Lung (tissue), 13 donors: ENCODE measurements around the gene SIAH3. TPM values are rescaled to one million over a fixed set of nuclear protein-coding genes. Genes with fewer than 3 reads are reported as not detected.

Experiments used
- ATAC-seq: fragments of 200-7000 bp; cut with Tn5 transposase; one replicate; pipeline ENCODE4 v1.9.1; 2020; ENCODE audit warnings: moderate number of reproducible peaks; ENCODE audit not compliant: insufficient read depth, low FRiP score
- DNase-seq, 3 donors: peaks; one replicate each; pipeline ENCODE4 v3.0.0-alpha.2; 2013 to 2017
- H3K27ac ChIP-seq, 2 donors: one replicate each; pipeline ENCODE4 v1.5.1; 2013; ENCODE audit warnings: mild to moderate bottlenecking in 2 of 2, moderate library complexity in 2 of 2, control low read depth in 1 of 2, inconsistent platforms in 1 of 2, low read depth in 1 of 2, low read length in 1 of 2
- H3K27me3 ChIP-seq, 3 donors: one replicate each; pipeline ENCODE4 v1.5.1; 2013; ENCODE audit warnings: low read length in 2 of 3; ENCODE audit not compliant: control insufficient read depth in 3 of 3, insufficient read depth in 3 of 3
- H3K36me3 ChIP-seq, 4 donors: one replicate each; pipeline ENCODE4 v1.5.1; 2013; ENCODE audit warnings: low read length in 4 of 4, mild to moderate bottlenecking in 1 of 4, moderate library complexity in 1 of 4; ENCODE audit not compliant: control insufficient read depth in 4 of 4, insufficient read depth in 4 of 4
- H3K4me1 ChIP-seq, 5 donors: one replicate each; pipeline ENCODE4 v1.5.1; 2013; ENCODE audit warnings: low read length in 5 of 5, mild to moderate bottlenecking in 2 of 5, moderate library complexity in 1 of 5; ENCODE audit not compliant: control insufficient read depth in 5 of 5, insufficient read depth in 5 of 5
- H3K4me3 ChIP-seq: one replicate; pipeline ENCODE4 v1.5.1; 2013; ENCODE audit warnings: mild to moderate bottlenecking, control low read depth, moderate library complexity
- H3K9ac ChIP-seq, 2 donors: one replicate each; pipeline ENCODE4 v1.5.1; 2013; ENCODE audit warnings: low read length in 2 of 2, control low read depth in 1 of 2; ENCODE audit not compliant: insufficient read depth in 1 of 2
- H3K9me3 ChIP-seq, 4 donors: one replicate each; pipeline ENCODE4 v1.5.1; 2013; ENCODE audit warnings: low read length in 3 of 4, mild to moderate bottlenecking in 1 of 4, moderate library complexity in 1 of 4; ENCODE audit not compliant: control insufficient read depth in 4 of 4, insufficient read depth in 3 of 4
- WGBS, 2 donors: extraction: QIAGEN DNeasy Blood & Tissue Kit; methylation state at CpG; one replicate each; pipeline ENCODE4 v1.1.7; 2013; 5-methylcytosine and 5-hydroxymethylcytosine counted together
- polyA plus RNA-seq, 2 donors: library from polyadenylated mRNA; stranded (reverse); fragments of 200-250 nt; gene quantifications; one replicate each; pipeline ENCODE4 v1.2.1, GENCODE V29; 2013
- small RNA-seq: library from RNA; depleted of rRNA; stranded (forward); fragments of <200 nt; gene quantifications from one replicate; pipeline ENCODE3, GENCODE V24; 2014; ENCODE audit warnings: low replicate concordance
- total RNA-seq, 2 donors: library from RNA; depleted of rRNA in 1 of 2; stranded (reverse); fragments of >200 nt in 1 of 2; gene quantifications; one replicate each; pipeline ENCODE4 v1.2.1, GENCODE V29; 2014 to 2021
- TF ChIP-seq, protein P1 (sequence below): IDR thresholded peaks from 2 replicates; pipeline ENCODE4 v1.5.1; 2012; ENCODE audit warnings: mild to moderate bottlenecking; ENCODE audit errors: control extremely low read depth, extremely low read depth
- donor health status: control.
- donor health status: control.
- donor health status: Bipolar disorder and iron deficiency.
- donor health status: healthy.
- donor health status: DM: yes; HTN: yes; CAD: no.

The SIAH3 gene
- total and polyA plus RNA-seq, 4 donors = 0.03 to 0.31 (median 0.05) TPM

DNA sequence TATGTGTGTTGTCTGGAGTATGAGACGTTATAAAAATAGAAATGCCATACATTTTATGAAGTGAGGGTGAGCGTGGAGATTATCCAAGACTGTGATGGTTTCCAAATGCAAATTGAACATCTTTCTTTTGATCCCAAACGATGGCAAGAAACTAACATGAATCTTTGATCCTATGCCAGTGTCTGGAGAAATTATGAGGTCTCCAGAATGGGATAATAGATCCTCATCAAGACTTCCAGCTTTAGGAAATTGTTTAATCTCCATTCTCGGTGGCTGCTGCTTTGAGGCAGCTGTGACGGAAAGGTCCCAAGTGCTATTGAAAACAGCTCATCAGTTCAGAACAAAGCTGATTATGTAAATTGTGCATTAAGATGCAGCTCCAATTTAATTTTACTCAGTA, 118.6 kb downstream of the SIAH3 start:
- Histone ChIP-seq H3K4me1 (peaks cover 0 to 16% (median 0%) of the 10 kb centered on the region in 5 donors), H3K9me3 (peaks cover 0 to 3% (median 0%) of the 10 kb centered on the region in 4 donors), H3K27me3 (no peaks in the 10 kb centered on the region), H3K27ac (no peak overlapping the region), H3K36me3 (no peaks in the 10 kb centered on the region), H3K9ac (no peak overlapping the region), H3K4me3 (no peak overlapping the region)
- TF ChIP-seq, protein P1, sequence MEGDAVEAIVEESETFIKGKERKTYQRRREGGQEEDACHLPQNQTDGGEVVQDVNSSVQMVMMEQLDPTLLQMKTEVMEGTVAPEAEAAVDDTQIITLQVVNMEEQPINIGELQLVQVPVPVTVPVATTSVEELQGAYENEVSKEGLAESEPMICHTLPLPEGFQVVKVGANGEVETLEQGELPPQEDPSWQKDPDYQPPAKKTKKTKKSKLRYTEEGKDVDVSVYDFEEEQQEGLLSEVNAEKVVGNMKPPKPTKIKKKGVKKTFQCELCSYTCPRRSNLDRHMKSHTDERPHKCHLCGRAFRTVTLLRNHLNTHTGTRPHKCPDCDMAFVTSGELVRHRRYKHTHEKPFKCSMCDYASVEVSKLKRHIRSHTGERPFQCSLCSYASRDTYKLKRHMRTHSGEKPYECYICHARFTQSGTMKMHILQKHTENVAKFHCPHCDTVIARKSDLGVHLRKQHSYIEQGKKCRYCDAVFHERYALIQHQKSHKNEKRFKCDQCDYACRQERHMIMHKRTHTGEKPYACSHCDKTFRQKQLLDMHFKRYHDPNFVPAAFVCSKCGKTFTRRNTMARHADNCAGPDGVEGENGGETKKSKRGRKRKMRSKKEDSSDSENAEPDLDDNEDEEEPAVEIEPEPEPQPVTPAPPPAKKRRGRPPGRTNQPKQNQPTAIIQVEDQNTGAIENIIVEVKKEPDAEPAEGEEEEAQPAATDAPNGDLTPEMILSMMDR = no peak
- no peak for ATAC-seq
- 66 to 77% methylated on average over 5 of the region's 5 CpGs for WGBS, 2 donors
- DNase-seq = peak in 2 of 3 donors; percentile 72 to 79

GRCh38 chr13:45731455-45731854, 120.1 kb downstream of the SIAH3 start:
- no peak overlapping the region for H3K27ac ChIP-seq
- H3K9me3 ChIP-seq = peaks cover 0 to 3% (median 0%) of the 10 kb centered on the region in 4 donors
- no peaks in the 10 kb centered on the region for H3K36me3 ChIP-seq
- H3K27me3 ChIP-seq = no peaks in the 10 kb centered on the region
- no peak overlapping the region for H3K9ac ChIP-seq
- peaks cover 0 to 16% (median 0%) of the 10 kb centered on the region in 5 donors for H3K4me1 ChIP-seq
- ATAC-seq (no peak), DNase-seq (no peak)
- 86 to 98% methylated on average over 3 of the region's 3 CpGs for WGBS, 2 donors
- TF ChIP-seq, protein P1 = no peak
- H3K4me3 ChIP-seq = no peak overlapping the region

- TF ChIP-seq, protein P1 = no peak
- H3K9ac ChIP-seq = no peak overlapping the region
- WGBS, 2 donors = 68 to 71% methylated on average over 6 of the region's 6 CpGs
- H3K27me3 ChIP-seq = peaks cover 0 to 2% (median 0%) of the 10 kb centered on the region in 3 donors
- no peak overlapping the region for H3K27ac ChIP-seq
- peaks cover 0 to 13% (median 0%) of the 10 kb centered on the region in 5 donors for H3K4me1 ChIP-seq
- H3K4me3 ChIP-seq = no peak overlapping the region
- DNase-seq (no peak), ATAC-seq (no peak)
- no peaks in the 10 kb centered on the region for H3K9me3 ChIP-seq
- H3K36me3 ChIP-seq = no peaks in the 10 kb centered on the region
These were observed 122.8 kb downstream of the SIAH3 start for GRCh38 chr13:45728759-45729158.

Small RNA genes lying within 50 kb of the gene (small RNA-seq; reads per million reads assigned to genes)
- not detected for gene RF00017

Other genes starting within 250 kb of the SIAH3 start
- not detected for gene ERICH6B, start 236.0 kb downstream of the SIAH3 start, total RNA-seq
- gene ERICH6B, start 236.0 kb downstream of the SIAH3 start, polyA plus RNA-seq = not detected
- gene CBY2, start 149.4 kb downstream of the SIAH3 start, total RNA-seq = not detected
- gene CBY2, start 149.4 kb downstream of the SIAH3 start, polyA plus RNA-seq = not detected
- 10 to 100 TPM; 39.7 to 54.3 TPM for gene ZC3H13, start 201.0 kb upstream of the SIAH3 start, total RNA-seq
- gene ZC3H13, start 201.0 kb upstream of the SIAH3 start, polyA plus RNA-seq = 10 to 100 TPM; 12.6 to 14.9 TPM